Measurements from ENCODE around the gene RNU4-1.

The RNU4-1 gene

DNA sequence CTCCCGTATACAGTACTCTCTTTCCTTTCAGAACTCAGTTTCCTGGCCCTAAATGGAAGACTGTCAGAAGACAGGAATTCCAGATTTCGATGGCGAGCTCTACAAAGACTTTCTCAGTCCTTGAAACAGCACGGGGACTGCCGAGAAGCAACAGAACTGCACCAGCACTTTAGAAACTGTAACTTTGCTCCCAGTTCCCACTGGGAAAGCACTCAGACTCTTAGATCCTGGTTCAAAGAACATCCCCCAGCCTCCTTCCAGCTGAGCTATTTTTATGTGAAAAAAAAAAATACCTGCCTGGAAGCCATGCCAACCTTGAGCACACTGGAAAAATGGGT is 29.3 kb downstream of the RNU4-1 start:
- in situ Hi-C loops (cut with MboI; ENCODE audit: low pct_unique_long_range_greater_than_20kb, low sequenced_read_pairs, unreplicated experiment): no loop called here
- TF ChIP-seq CTCF (IDR thresholded peaks at IDR 0.05; ENCODE audit: extremely low read depth, insufficient read depth, missing control alignments): no peak
- DNase-seq (ENCODE audit: low spot score): no peak

DNA sequence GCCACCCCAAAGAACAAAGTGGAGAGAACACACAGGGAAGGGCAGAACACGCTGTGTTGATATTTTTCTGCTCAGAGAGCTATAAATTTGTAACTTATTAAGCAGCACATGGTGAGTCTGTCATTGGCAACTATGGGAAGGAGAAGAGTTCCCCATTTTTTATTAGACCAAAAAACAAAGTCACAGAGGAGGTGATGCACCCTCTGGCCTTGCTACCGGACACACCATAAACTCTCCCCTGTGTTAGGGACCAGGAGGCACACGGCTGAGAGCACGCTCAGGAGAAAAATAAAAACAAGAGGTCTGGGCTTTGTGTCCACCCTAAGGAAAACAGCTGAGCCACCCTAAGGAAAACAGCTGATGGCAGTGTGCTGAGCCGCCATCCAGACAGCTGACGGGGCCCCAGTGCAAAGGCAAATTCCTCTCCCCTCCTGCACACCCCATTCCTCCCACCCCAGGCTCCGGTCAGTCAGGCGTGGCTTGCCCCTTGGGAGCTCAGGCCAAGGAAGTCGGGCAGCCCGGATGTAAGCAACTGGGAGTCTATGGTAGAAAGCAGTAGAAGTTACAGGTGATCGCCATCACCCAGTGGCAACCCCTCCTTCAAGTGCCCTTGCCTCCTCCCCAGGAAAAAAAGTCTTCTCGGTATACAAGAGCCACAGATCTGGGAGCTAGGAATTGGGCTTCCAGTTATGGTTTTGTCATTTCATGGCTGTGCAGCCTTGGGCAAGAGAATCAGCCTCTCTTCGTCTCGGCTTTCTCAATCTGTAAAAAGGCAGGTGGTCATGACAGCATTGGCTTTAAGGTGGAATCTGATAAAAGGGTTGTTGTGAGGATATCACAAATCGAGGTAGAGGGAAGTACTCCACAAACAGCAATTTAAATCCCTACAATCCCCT is 29.9 kb downstream of the RNU4-1 start:
- in situ Hi-C loops (cut with MboI; ENCODE audit: low pct_unique_long_range_greater_than_20kb, low sequenced_read_pairs, unreplicated experiment): no loop called here
- no peak for TF ChIP-seq CTCF (IDR thresholded peaks at IDR 0.05; ENCODE audit: extremely low read depth, insufficient read depth, missing control alignments)
- DNase-seq (ENCODE audit: low spot score): no peak

GRCh38 chr12:120261951-120262851 is 30.8 kb downstream of the RNU4-1 start:
- in situ Hi-C loops (cut with MboI; ENCODE audit: low pct_unique_long_range_greater_than_20kb, low sequenced_read_pairs, unreplicated experiment): no loop called here
- no peak for TF ChIP-seq CTCF (IDR thresholded peaks at IDR 0.05; ENCODE audit: extremely low read depth, insufficient read depth, missing control alignments)
- no peak for DNase-seq (ENCODE audit: low spot score)

DNA sequence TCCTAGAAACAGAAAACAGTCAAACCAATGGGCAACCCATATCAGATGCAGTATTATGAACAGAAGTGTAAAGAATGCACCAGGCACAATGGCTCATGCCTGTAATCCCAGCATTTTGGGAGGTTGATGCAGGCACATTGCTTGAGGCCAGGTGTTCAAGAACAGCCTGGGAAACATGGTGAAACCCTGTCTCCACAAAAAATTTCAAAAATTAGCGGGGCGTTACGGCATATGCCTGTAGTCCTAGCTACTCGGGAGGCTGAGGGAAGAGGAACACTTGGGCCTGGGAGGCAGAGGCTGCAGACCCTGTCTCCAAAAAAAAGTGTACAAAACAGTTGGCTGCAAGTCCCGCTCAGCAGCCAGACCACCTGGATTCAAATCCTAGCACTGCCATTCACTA is 32.4 kb downstream of the RNU4-1 start:
- no peak for TF ChIP-seq CTCF (IDR thresholded peaks at IDR 0.05; ENCODE audit: extremely low read depth, insufficient read depth, missing control alignments)
- no peak for DNase-seq (ENCODE audit: low spot score)
- in situ Hi-C loops (cut with MboI; ENCODE audit: low pct_unique_long_range_greater_than_20kb, low sequenced_read_pairs, unreplicated experiment): no loop called here

GRCh38 chr12:120259418-120260202 is 33.4 kb downstream of the RNU4-1 start:
- DNase-seq (ENCODE audit: low spot score): no peak
- in situ Hi-C loops (cut with MboI; ENCODE audit: low pct_unique_long_range_greater_than_20kb, low sequenced_read_pairs, unreplicated experiment): no loop called here
- TF ChIP-seq CTCF (IDR thresholded peaks at IDR 0.05; ENCODE audit: extremely low read depth, insufficient read depth, missing control alignments): no peak

DNA sequence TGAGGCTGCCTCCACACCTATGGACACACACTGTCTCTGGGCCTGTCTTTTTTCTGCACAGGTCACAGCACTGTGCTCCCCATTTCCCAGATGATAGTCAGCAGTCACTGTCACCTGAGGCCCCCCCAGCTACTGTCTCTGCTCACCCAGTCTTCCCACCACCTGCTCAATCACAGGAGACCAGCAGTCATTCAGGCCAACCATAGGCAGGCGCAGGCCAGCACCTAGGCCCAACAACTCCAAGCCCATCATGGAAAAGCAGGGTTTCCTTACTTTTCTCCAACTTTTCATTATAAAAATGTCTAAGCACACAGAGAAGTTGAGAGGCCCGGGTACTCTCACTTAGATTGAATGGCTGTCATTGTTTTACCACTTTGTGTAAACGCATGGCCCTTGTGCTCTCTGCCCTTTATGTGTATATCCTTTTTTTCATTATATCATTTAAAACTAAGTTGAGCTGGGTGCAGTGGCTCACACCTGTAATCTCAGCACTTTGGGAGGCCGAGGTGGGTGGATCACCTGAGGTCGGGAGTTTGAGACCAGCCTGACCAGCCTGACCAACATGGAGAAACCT is 34.6 kb downstream of the RNU4-1 start:
- no peak for TF ChIP-seq CTCF (IDR thresholded peaks at IDR 0.05; ENCODE audit: extremely low read depth, insufficient read depth, missing control alignments)
- in situ Hi-C loops (cut with MboI; ENCODE audit: low pct_unique_long_range_greater_than_20kb, low sequenced_read_pairs, unreplicated experiment): no loop called here
- DNase-seq (ENCODE audit: low spot score): no peak

All from GM13977 (cell line).